ENCODE data around the gene SELENOI.

SELENOI gene

GRCh38 chr2:26412091-26412673 is 66.2 kb downstream of the SELENOI start:
- DNase-seq (ENCODE audit: low spot score): no peak

GRCh38 chr2:26414311-26414710 is 68.4 kb downstream of the SELENOI start:
- DNase-seq (ENCODE audit: low spot score): no peak

- DNase-seq (ENCODE audit: low spot score): no peak
Measured at GRCh38 chr2:26421961-26422360, 76.0 kb downstream of the SELENOI start.

- DNase-seq (ENCODE audit: low spot score): no peak
Measured at GRCh38 chr2:26422947-26423629, 77.1 kb downstream of the SELENOI start.

- no peak for DNase-seq (ENCODE audit: low spot score)
Measured at GRCh38 chr2:26423750-26424149, 77.8 kb downstream of the SELENOI start.

GRCh38 chr2:26424221-26424620 is 78.3 kb downstream of the SELENOI start:
- no peak for DNase-seq (ENCODE audit: low spot score)

GRCh38 chr2:26428846-26429245 is 82.9 kb downstream of the SELENOI start:
- DNase-seq (ENCODE audit: low spot score): no peak

- DNase-seq (ENCODE audit: low spot score): peak; percentile 37
Measured at GRCh38 chr2:26429779-26430578, 84.0 kb downstream of the SELENOI start.

- no peak for DNase-seq (ENCODE audit: low spot score)
Measured at GRCh38 chr2:26430826-26431225, 84.9 kb downstream of the SELENOI start.

- no peak for DNase-seq (ENCODE audit: low spot score)
Measured at GRCh38 chr2:26432363-26432762, 86.4 kb downstream of the SELENOI start.

- no peak for DNase-seq (ENCODE audit: low spot score)
Measured at GRCh38 chr2:26432859-26433258, 86.9 kb downstream of the SELENOI start.

- no peak for DNase-seq (ENCODE audit: low spot score)
Measured at GRCh38 chr2:26435106-26435505, 89.2 kb downstream of the SELENOI start.

GRCh38 chr2:26438526-26438925 is 92.6 kb downstream of the SELENOI start:
- no peak for DNase-seq (ENCODE audit: low spot score)

GRCh38 chr2:26438926-26439325 is 93.0 kb downstream of the SELENOI start:
- DNase-seq (ENCODE audit: low spot score): no peak

GRCh38 chr2:26442301-26442700 is 96.4 kb downstream of the SELENOI start:
- no peak for DNase-seq (ENCODE audit: low spot score)

- DNase-seq (ENCODE audit: low spot score): no peak
Measured at GRCh38 chr2:26442707-26443106, 96.8 kb downstream of the SELENOI start.

- no peak for DNase-seq (ENCODE audit: low spot score)
Measured at GRCh38 chr2:26444236-26444635, 98.3 kb downstream of the SELENOI start.

Data from iPS-NIHi11 (cell line).